Aorta (tissue), 5 donors: Measurements from ENCODE around the gene DUSP16. TPM values are rescaled to one million over a fixed set of nuclear protein-coding genes. Genes with fewer than 3 reads are reported as not detected.
"Not testable (repeated sequence)": the region's sequence is repeated elsewhere in the genome, so short reads cannot be mapped to it uniquely, and the experiment has no call there.

Source experiments
- ATAC-seq: fragments of 200-7000 bp; cut with Tn5 transposase; one replicate; pipeline ENCODE4 v1.9.1; 2022; ENCODE audit warnings: moderate library complexity; ENCODE audit not compliant: low FRiP score
- DNase-seq, 2 donors: peaks; one replicate each; pipeline ENCODE4 v3.0.0-alpha.2; 2020
- H3K27ac ChIP-seq, 2 donors: one replicate each; pipeline ENCODE4 v1.5.1; 2013; ENCODE audit warnings: low read length in 2 of 2, mild to moderate bottlenecking in 2 of 2, moderate library complexity in 2 of 2, control low read depth in 1 of 2, inconsistent platforms in 1 of 2, low read depth in 1 of 2
- H3K27me3 ChIP-seq, 2 donors: one replicate each; pipeline ENCODE4 v1.6.1; 2013; ENCODE audit warnings: control low read depth in 1 of 2, low read length in 1 of 2, mild to moderate bottlenecking in 1 of 2, moderate library complexity in 1 of 2; ENCODE audit not compliant: insufficient read depth in 2 of 2, control insufficient read depth in 1 of 2
- H3K36me3 ChIP-seq, 2 donors: one replicate each; pipeline ENCODE4 v1.6.1; 2013; ENCODE audit warnings: control low read depth in 1 of 2, low read length in 1 of 2, mild to moderate bottlenecking in 1 of 2; ENCODE audit not compliant: insufficient read depth in 2 of 2, control insufficient read depth in 1 of 2
- H3K4me1 ChIP-seq, 2 donors: one replicate each; pipeline ENCODE4 v1.6.1; 2013; ENCODE audit warnings: low read length in 2 of 2, control low read depth in 1 of 2, mild to moderate bottlenecking in 1 of 2, moderate library complexity in 1 of 2; ENCODE audit not compliant: insufficient read depth in 2 of 2, control insufficient read depth in 1 of 2
- H3K4me3 ChIP-seq, 2 donors: one replicate each; pipeline ENCODE4 v1.5.1; 2013; ENCODE audit warnings: low read length in 2 of 2, control low read depth in 1 of 2, mild to moderate bottlenecking in 1 of 2
- H3K9me3 ChIP-seq: one replicate; pipeline ENCODE4 v1.6.1; 2013; ENCODE audit warnings: mild to moderate bottlenecking, low read length; ENCODE audit not compliant: control insufficient read depth
- WGBS, 2 donors: extraction: QIAGEN DNeasy Blood & Tissue Kit; methylation state at CpG; one replicate each; pipeline ENCODE4 v1.1.7; 2013; 5-methylcytosine and 5-hydroxymethylcytosine counted together
- intact Hi-C, 2 donors: fragments of 100-400 bp; cut with DNase I; formaldehyde crosslinking; loops; one replicate each; pipeline versions ENCODE4 v1.14.2 to v1.15.0; 2022
- polyA plus RNA-seq, 2 donors: library from polyadenylated mRNA; stranded (reverse); fragments of 200-250 nt; gene quantifications; one replicate each; pipeline ENCODE4 v1.2.3, GENCODE V29; 2013
- total RNA-seq, 2 donors: library from RNA; stranded (reverse); fragmentation: NEBNext Ultra II Directional; extraction: Animal tissue kit (Norgen Biotek cat#: 25700); gene quantifications; one replicate each; pipeline ENCODE4 v1.2.1, GENCODE V29; 2021
- donor health status: healthy with polysubstance abuse.
- donor health status: Bipolar disorder and iron deficiency.
- donor health status: DM: no; HTN: no; CAD: no.
- donor health status: DM: no; HTN: no; CAD: no.
- donor health status: DM: yes; HTN: yes; CAD: no.

Gene DUSP16
- total and polyA plus RNA-seq, 4 donors: 3.1 to 27.4 (median 17.6) TPM

- H3K27me3 ChIP-seq, H3K9me3 ChIP-seq, H3K36me3 ChIP-seq, intact Hi-C loops, DNase-seq, H3K4me1 ChIP-seq, H3K27ac ChIP-seq, ATAC-seq, H3K4me3 ChIP-seq: not testable (repeated sequence)
- WGBS, 2 donors: 97 to 100% methylated on average over 4 of the region's 4 CpGs
Observed at GRCh38 chr12:12522657-12523056, 40.0 kb downstream of the DUSP16 start.

DNA sequence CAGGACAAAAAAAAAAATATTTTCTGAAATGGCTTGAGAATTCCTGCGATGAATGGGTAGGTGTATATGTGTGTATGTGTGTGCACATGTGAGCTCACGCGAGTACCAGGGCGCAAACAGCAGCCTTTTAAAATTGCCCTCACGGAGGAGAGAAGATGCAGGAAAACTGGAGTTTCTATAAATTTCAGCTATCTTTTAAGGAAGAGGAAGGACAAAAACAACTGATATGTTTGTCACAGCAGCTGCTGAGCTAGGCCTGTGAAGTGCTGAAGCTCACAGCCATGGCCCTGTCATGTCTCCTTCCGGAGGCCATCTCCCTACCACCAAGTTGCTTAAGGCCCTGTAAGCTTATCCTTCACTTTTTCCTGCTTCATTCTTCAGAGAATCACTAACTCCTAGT is 40.8 kb downstream of the DUSP16 start:
- Histone ChIP-seq H3K4me3 (no peak overlapping the region), H3K4me1 (peaks cover 6 to 8% of the 10 kb centered on the region in 2 donors), H3K36me3 (peaks cover 0 to 4% of the 10 kb centered on the region in 2 donors), H3K9me3 (no peaks in the 10 kb centered on the region), H3K27ac (no peak overlapping the region), H3K27me3 (no peaks in the 10 kb centered on the region)
- ATAC-seq: no peak
- WGBS, 2 donors: 82 to 84% methylated on average over 6 of the region's 6 CpGs
- intact Hi-C loops: no loop called here
- DNase-seq: no peak

- Histone ChIP-seq H3K27me3 (no peaks in the 10 kb centered on the region), H3K9me3 (no peaks in the 10 kb centered on the region), H3K4me3 (no peak overlapping the region), H3K4me1 (peaks cover 6 to 8% of the 10 kb centered on the region in 2 donors), H3K36me3 (peaks cover 0 to 4% of the 10 kb centered on the region in 2 donors), H3K27ac (no peak overlapping the region)
- 74 to 77% methylated on average over 8 of the region's 8 CpGs for WGBS, 2 donors
- intact Hi-C loops: no loop called here
- ATAC-seq (no peak), DNase-seq (no peak)
Observed at GRCh38 chr12:12521044-12521485, 41.6 kb downstream of the DUSP16 start.

DNA sequence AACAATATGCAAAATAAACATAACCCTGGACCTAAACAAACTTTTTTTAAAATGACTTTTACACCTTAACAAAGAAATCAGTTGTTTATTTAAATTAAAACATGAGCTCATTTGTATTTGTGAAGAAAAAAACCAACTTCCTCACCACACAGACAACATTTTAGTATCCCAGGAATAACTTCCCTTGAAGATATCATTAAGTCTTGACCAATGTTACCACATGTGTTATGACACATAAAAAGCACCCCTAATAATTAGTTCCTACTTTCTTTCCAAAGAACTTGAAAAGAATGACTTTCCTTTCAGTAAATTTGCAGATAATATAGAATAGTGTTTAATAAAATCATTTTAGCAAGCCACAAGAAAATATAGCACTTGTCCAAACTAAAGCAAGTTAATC is 42.4 kb downstream of the DUSP16 start:
- intact Hi-C loops: no loop called here
- Histone ChIP-seq H3K4me1 (peaks cover 6 to 8% of the 10 kb centered on the region in 2 donors), H3K4me3 (no peak overlapping the region), H3K27me3 (no peaks in the 10 kb centered on the region), H3K9me3 (no peaks in the 10 kb centered on the region), H3K36me3 (peaks cover 0 to 4% of the 10 kb centered on the region in 2 donors), H3K27ac (no peak overlapping the region)
- ATAC-seq (no peak), DNase-seq (no peak)

DNA sequence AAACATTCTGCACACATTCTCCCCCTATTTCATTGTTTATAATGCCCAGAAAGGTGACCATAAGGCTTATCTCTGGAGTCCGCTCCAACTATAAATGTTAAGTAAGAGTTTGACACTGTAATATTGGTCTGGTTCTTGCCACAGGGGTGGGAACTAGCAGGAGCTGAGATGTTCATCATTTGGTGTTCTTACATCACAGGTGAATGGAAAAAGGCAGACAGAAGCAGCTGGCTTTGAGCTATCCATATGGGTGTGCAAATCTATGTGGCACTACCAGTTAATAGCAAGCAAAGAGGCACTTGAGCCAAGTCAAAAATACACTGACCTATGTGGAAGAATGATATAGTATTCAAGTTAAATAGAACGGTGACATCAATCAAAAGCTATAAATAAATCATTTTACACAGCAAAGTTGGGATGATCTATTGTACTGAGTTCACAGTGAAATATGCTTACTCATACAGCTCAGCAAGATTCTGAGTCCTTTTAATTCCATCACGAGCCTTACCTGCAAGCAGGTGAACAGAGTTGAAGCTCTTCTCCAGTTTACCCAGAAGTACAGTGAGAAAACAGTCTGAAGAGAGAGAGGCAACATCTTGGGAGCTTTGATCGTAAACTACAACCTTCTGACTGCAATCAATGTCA is 43.2 kb downstream of the DUSP16 start:
- intact Hi-C loops: no loop called here
- H3K4me3 ChIP-seq: no peak overlapping the region
- H3K36me3 ChIP-seq: peaks cover 0 to 4% of the 10 kb centered on the region in 2 donors
- H3K27ac ChIP-seq: no peak overlapping the region
- ATAC-seq (no peak), DNase-seq (no peak)
- H3K4me1 ChIP-seq: peaks cover 6 to 8% of the 10 kb centered on the region in 2 donors
- no peaks in the 10 kb centered on the region for H3K9me3 ChIP-seq
- 63 to 64% methylated on average over 4 of the region's 4 CpGs for WGBS, 2 donors
- H3K27me3 ChIP-seq: no peaks in the 10 kb centered on the region

DNA sequence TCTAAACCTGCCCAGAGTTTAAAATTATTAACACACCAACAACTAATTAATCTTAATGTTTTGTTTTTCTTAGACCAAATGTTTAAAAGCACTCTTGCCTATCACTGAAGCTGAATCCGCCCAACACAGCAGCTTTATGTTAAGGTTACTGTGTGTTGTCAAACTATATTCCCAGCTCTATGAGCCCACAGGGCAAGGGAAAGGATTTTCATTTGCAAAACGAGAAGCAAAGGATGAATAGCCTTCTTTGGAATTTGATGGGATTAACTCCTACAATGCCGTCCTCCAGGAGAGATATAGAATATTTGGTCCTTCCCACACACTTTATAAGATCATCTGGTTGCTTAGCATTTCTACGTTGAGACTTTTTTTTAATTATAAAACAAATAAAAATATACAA is 43.7 kb downstream of the DUSP16 start:
- 57 to 59% methylated on average over 4 of the region's 4 CpGs for whole genome bisulfite sequencing, 2 donors
- peaks cover 0 to 4% of the 10 kb centered on the region in 2 donors for H3K36me3 ChIP-seq
- peaks cover 4 to 7% of the 10 kb centered on the region in 2 donors for H3K4me1 ChIP-seq
- intact Hi-C loops: no loop called here
- DNase-seq (no peak), ATAC-seq (no peak)
- H3K27ac ChIP-seq: no peak overlapping the region
- H3K27me3 ChIP-seq: no peaks in the 10 kb centered on the region
- no peak overlapping the region for H3K4me3 ChIP-seq
- H3K9me3 ChIP-seq: no peaks in the 10 kb centered on the region

DNA sequence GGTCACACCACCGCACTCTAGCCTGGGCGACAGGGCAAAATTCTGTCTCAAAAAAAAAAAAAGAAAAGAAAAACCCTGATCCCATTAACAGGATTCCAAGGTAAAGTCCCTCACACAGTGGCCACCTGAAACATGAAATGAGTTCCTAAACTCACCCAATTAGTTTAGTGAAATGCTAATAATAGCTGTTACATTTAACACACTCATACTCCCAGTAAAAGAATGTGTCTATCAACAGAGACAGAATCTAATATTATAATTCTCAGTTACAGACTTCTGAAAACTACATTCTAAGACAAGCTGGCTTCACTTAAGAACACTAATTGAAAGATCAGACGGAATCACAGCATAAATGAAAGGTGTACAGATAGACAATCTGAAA is 44.2 kb downstream of the DUSP16 start:
- H3K4me1 ChIP-seq: peaks cover 2 to 4% of the 10 kb centered on the region in 2 donors
- intact Hi-C loops: no loop called here
- DNase-seq: no peak
- H3K9me3 ChIP-seq: no peaks in the 10 kb centered on the region
- peaks cover 0 to 4% of the 10 kb centered on the region in 2 donors for H3K36me3 ChIP-seq
- no peak overlapping the region for H3K4me3 ChIP-seq
- H3K27ac ChIP-seq: no peak overlapping the region
- ATAC-seq: no peak
- H3K27me3 ChIP-seq: no peaks in the 10 kb centered on the region
- 87 to 90% methylated on average over 3 of the region's 3 CpGs for WGBS, 2 donors

DNA sequence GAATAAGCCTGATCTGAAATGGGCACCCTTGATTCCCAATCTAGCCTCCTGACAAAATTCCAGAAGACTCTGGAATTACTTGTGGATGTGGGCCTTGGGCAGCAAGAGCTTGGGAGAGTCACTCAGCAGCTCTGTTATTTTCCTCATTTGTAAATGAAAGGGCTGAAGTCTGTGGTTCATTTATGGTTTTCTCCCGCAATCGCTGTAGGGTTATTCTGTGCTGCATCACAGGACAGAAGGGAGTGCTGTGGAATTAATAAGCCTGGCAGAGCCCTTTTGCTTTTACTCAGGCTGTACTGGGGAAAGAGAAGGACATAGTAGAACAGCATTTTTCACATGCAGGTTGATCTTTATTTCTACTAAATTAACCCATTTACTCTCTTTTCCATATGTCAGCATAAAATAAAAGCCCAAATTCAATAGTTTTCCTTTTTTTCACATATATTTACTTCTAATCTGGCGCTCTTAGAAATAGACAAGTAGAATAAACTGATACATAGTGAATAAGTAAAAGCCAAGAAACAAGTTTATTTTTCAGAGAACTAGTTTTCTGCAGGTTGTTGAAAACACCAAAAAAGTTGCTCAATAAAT is 49.2 kb downstream of the DUSP16 start:
- no peak overlapping the region for H3K4me3 ChIP-seq
- WGBS, 2 donors: 48 to 50% methylated on average over 3 of the region's 3 CpGs
- peaks cover 0 to 3% of the 10 kb centered on the region in 2 donors for H3K36me3 ChIP-seq
- no peaks in the 10 kb centered on the region for H3K9me3 ChIP-seq
- H3K4me1 ChIP-seq: peaks cover 0 to 3% of the 10 kb centered on the region in 2 donors
- no peaks in the 10 kb centered on the region for H3K27me3 ChIP-seq
- intact Hi-C loops: no loop called here
- ATAC-seq (no peak), DNase-seq (no peak)
- H3K27ac ChIP-seq: no peak overlapping the region
